Suprapubic skin (tissue), 4 donors: ENCODE data around the gene PEMT.

Experiments used
- POLR2A ChIP-seq, 2 donors: fragments of 450-650 bp; IDR thresholded peaks; one replicate each; pipeline ENCODE4 v1.6.1; 2017; ENCODE audit warnings: antibody characterized with exemption in 2 of 2, mild to moderate bottlenecking in 2 of 2, moderate library complexity in 2 of 2
- POLR2AphosphoS5 ChIP-seq, 3 donors: sonication (generic); formaldehyde crosslinking; IDR thresholded peaks; one replicate each; pipeline ENCODE4 v1.6.1; 2017; ENCODE audit warnings: antibody characterized with exemption in 3 of 3
- TF ChIP-seq, protein P1 (sequence below), 2 donors: fragments of 200-600 bp in 1 of 2; fragments of 450-650 bp in 1 of 2; sonication (generic) in 1 of 2; IDR thresholded peaks; one replicate each; pipeline ENCODE4 v1.5.1; 2016 to 2019; ENCODE audit warnings: antibody characterized with exemption in 2 of 2, mild to moderate bottlenecking in 1 of 2, moderate library complexity in 1 of 2

DNA sequence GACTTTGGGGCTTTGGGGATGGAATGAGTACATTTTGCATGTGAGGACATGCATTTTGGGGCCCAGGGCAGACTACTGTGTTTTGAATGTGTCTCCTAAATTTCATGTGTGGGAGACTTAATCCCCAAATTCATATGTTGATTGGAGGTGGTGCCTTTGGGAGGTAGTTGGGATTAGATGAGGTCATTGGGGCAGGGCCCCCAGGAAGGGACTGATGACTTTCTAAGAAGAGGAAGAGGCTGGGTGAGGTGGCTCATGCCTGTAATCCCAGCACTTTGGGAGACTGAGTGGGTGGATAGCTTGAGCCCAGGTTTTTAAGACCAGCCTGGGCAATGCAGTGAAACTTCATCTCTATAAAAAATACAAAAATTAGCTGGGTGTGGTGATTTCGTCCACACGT, 47.0 kb upstream of the PEMT start:
- TF ChIP-seq POLR2AphosphoS5 (IDR thresholded peaks at IDR 0.05), result no peak
- TF ChIP-seq, protein P1, sequence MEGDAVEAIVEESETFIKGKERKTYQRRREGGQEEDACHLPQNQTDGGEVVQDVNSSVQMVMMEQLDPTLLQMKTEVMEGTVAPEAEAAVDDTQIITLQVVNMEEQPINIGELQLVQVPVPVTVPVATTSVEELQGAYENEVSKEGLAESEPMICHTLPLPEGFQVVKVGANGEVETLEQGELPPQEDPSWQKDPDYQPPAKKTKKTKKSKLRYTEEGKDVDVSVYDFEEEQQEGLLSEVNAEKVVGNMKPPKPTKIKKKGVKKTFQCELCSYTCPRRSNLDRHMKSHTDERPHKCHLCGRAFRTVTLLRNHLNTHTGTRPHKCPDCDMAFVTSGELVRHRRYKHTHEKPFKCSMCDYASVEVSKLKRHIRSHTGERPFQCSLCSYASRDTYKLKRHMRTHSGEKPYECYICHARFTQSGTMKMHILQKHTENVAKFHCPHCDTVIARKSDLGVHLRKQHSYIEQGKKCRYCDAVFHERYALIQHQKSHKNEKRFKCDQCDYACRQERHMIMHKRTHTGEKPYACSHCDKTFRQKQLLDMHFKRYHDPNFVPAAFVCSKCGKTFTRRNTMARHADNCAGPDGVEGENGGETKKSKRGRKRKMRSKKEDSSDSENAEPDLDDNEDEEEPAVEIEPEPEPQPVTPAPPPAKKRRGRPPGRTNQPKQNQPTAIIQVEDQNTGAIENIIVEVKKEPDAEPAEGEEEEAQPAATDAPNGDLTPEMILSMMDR (IDR thresholded peaks at IDR 0.05), result no peak
- TF ChIP-seq POLR2A (IDR thresholded peaks at IDR 0.05), result no peak
